Activated naive CD8-positive, alpha-beta T cell treated with anti-CD3 and anti-CD28 coated beads, Interleukin-2, amount 10 ng/mL, durations not matched to agents 7 days and 5 days (primary cell): ENCODE data around the gene IGSF3. TPM values are rescaled to one million over a fixed set of nuclear protein-coding genes. Genes with fewer than 3 reads are reported as not detected.
A peak's percentile ranks its signal among the peaks of the same experiment; 100 is the strongest.

Experiments
- ATAC-seq: fragments of 150-1000 bp; cut with Tn5 transposase; one replicate; pipeline ENCODE4 v1.10.0; 2021; ENCODE audit warnings: low read depth, moderate library complexity
- POLR2A ChIA-PET: fragments of 350-600 bp; sonication (Branson Sonifier 250); formaldehyde crosslinking; loops from one replicate; lab custom pipeline; 2021; ENCODE audit warnings: antibody characterized with exemption; lab: Charles Lee
- DNase-seq: peaks from one replicate; pipeline ENCODE4 v3.0.0; 2021
- H3K27ac Mint-ChIP-seq: one replicate; pipeline ENCODE4 v1.8.0; 2022; ENCODE audit warnings: mild to moderate bottlenecking, mixed read lengths
- H3K27me3 Mint-ChIP-seq: one replicate; pipeline ENCODE4 v1.8.0; 2022; ENCODE audit warnings: mild to moderate bottlenecking, moderate library complexity, mixed read lengths
- H3K36me3 Mint-ChIP-seq: one replicate; pipeline ENCODE4 v1.8.0; 2021; ENCODE audit warnings: mild to moderate bottlenecking, mixed read lengths
- H3K4me1 Mint-ChIP-seq: one replicate; pipeline ENCODE4 v1.8.0; 2021; ENCODE audit warnings: mixed read lengths
- H3K4me3 Mint-ChIP-seq: one replicate; pipeline ENCODE4 v1.8.0; 2022; ENCODE audit warnings: mild to moderate bottlenecking, moderate library complexity, mixed read lengths
- H3K9me3 Mint-ChIP-seq: one replicate; pipeline ENCODE4 v1.8.0; 2021; ENCODE audit warnings: mixed read lengths
- total RNA-seq, 2 experiments: library from RNA; stranded (reverse); gene quantifications; one replicate each; pipeline ENCODE4 v1.2.3, GENCODE V29; 2021

Gene IGSF3
- total RNA-seq, 2 experiments from 2014 or later: 0.06 to 0.09 TPM

DNA sequence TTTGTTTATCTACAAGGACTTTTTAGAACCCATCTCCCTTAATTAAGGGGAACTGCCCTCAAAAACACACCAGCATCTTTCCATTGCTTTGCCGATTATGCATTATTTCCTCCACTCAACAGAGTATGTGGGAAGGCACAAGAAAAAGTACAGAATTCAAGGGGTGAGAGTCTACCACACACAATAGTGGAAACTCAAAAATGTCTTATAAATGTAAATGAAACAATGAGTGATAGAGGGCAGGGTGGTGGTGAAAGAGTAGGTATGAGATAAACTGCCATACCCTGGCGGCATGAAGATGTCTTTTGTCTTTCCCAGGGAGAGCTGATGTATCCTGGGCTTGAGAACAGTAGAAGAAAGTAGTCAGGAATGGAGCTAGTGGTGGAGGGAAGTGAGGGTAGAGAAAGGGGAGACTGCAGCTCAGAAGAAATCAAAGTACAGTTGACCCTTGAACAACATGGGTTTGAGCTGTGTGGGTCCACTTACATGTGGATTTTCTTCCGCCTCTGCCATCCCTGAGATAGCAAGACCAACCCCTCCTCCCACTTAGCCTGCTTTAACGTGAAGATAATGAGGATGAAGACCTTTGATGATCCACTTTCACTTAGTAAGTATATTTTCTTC lies 121.1 kb downstream of the IGSF3 start:
- H3K27me3 Mint-ChIP-seq: no peaks in the 10 kb centered on the region
- peaks cover 51% of the 10 kb centered on the region for H3K36me3 Mint-ChIP-seq
- POLR2A ChIA-PET: interaction anchor here (0.7 kb wide), 1 partner anchor 458 kb away, joined by 3 read pairs; no protein-coding TSS in a partner anchor
- DNase-seq (no peak), ATAC-seq (no peak)
- no peak overlapping the region for H3K27ac Mint-ChIP-seq
- H3K4me3 Mint-ChIP-seq: no peak overlapping the region
- H3K4me1 Mint-ChIP-seq: peaks cover 24% of the 10 kb centered on the region
- H3K9me3 Mint-ChIP-seq: no peaks in the 10 kb centered on the region

DNA sequence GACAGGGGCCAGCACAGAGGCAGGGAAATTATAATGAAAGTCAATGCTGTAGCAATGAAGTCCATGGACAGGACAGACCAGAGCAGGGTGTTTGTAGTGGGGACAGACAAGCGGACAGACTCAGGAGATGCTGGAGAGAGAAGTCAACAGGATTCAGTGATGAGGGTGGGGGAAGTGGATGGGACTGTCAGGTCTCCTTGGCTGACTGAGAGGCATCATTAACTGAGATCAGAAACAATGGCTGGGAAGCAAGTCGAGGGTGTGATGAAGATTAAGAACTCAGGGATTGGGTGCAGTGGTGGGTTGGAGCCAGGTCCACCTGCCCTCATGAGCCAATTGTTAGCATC lies 122.2 kb downstream of the IGSF3 start:
- POLR2A ChIA-PET: no interaction called here
- Mint-ChIP-seq H3K36me3 (peaks cover 54% of the 10 kb centered on the region), H3K9me3 (no peaks in the 10 kb centered on the region), H3K4me1 (peaks cover 27% of the 10 kb centered on the region), H3K4me3 (no peak overlapping the region), H3K27me3 (no peaks in the 10 kb centered on the region), H3K27ac (peak overlapping the region; percentile 62)
- DNase-seq: no peak
- no peak for ATAC-seq

DNA sequence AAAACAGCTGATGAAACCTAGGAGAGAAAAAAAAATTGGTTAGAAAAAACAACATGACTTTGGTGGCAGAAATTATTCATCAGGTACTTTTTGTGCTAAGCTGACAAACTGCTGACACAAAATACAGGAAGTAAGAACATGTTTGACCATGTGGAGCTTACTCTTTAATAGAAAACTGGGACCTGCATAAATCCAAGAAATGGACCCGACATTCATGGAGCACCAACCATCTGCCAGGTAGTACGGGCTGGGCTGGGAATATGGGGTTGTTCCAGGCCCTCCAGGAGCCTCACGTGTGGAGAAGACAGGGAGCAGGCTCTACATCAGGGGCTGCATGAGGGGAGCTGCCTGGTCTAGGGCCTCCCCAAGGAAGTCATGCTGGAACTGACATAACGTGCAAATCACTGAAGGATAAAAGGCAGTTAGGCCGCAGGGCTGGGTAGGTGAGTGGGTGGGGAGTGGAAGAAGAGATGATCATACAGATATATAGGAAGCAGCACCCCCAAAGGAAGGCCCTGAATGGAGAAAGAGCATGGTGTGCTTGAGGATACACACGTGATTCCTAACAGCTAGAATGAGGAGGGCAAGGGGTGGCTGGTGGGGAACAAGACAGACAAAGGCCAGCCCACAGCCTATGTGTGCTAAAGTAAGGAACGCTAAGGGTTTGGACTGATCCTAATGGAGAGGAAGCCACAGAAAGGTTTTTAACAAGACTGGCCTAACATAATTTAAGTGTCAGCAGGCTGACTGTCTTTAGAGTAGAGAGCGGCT lies 122.8 kb downstream of the IGSF3 start:
- peak overlapping the region; percentile 74 for H3K27ac Mint-ChIP-seq
- peaks cover 54% of the 10 kb centered on the region for H3K36me3 Mint-ChIP-seq
- POLR2A ChIA-PET: no interaction called here
- ATAC-seq (no peak), DNase-seq (no peak)
- peak overlapping the region; percentile 11 for H3K4me3 Mint-ChIP-seq
- peaks cover 31% of the 10 kb centered on the region for H3K4me1 Mint-ChIP-seq
- H3K9me3 Mint-ChIP-seq: no peaks in the 10 kb centered on the region
- H3K27me3 Mint-ChIP-seq: no peaks in the 10 kb centered on the region

- Mint-ChIP-seq H3K27me3 (no peaks in the 10 kb centered on the region), H3K27ac (peak overlapping the region; percentile 42), H3K4me3 (peak overlapping the region; percentile 7), H3K9me3 (no peaks in the 10 kb centered on the region), H3K4me1 (peaks cover 46% of the 10 kb centered on the region), H3K36me3 (peaks cover 72% of the 10 kb centered on the region)
- ATAC-seq (peak; percentile 27), DNase-seq (no peak)
- POLR2A ChIA-PET: no interaction called here
Measured at GRCh38 chr1:116540088-116540487, 127.4 kb downstream of the IGSF3 start.

DNA sequence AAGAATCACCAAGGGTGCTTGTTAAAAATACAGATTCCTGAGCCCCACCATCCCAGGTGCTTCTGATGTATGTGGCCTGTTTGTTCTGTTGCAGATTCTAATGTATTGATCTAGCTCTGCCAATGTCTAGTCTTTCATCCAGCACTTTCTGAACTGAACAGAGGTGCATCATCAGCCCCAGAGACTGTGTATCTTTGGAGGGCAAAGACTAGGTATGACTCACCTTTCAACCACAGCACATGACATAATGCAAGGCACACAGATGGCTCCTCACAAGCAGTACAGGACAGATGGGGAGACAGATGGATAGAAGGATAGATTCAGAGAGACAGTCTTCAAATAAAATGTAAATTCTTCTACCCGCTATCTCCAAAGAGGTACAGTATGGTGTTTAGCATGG lies 129.0 kb downstream of the IGSF3 start:
- Mint-ChIP-seq H3K27me3 (no peaks in the 10 kb centered on the region), H3K9me3 (peaks cover 3% of the 10 kb centered on the region), H3K36me3 (peaks cover 71% of the 10 kb centered on the region), H3K4me3 (peak overlapping the region; percentile 7), H3K4me1 (peaks cover 38% of the 10 kb centered on the region), H3K27ac (peak overlapping the region; percentile 46)
- ATAC-seq: peak; percentile 97
- no peak for DNase-seq
- POLR2A ChIA-PET: no interaction called here

GRCh38 chr1:116537898-116538297 lies 129.6 kb downstream of the IGSF3 start:
- no peak for DNase-seq
- Mint-ChIP-seq H3K36me3 (peaks cover 70% of the 10 kb centered on the region), H3K9me3 (peaks cover 3% of the 10 kb centered on the region), H3K4me3 (no peak overlapping the region), H3K4me1 (peaks cover 39% of the 10 kb centered on the region), H3K27me3 (no peaks in the 10 kb centered on the region), H3K27ac (no peak overlapping the region)
- ATAC-seq: no peak
- POLR2A ChIA-PET: no interaction called here

DNA sequence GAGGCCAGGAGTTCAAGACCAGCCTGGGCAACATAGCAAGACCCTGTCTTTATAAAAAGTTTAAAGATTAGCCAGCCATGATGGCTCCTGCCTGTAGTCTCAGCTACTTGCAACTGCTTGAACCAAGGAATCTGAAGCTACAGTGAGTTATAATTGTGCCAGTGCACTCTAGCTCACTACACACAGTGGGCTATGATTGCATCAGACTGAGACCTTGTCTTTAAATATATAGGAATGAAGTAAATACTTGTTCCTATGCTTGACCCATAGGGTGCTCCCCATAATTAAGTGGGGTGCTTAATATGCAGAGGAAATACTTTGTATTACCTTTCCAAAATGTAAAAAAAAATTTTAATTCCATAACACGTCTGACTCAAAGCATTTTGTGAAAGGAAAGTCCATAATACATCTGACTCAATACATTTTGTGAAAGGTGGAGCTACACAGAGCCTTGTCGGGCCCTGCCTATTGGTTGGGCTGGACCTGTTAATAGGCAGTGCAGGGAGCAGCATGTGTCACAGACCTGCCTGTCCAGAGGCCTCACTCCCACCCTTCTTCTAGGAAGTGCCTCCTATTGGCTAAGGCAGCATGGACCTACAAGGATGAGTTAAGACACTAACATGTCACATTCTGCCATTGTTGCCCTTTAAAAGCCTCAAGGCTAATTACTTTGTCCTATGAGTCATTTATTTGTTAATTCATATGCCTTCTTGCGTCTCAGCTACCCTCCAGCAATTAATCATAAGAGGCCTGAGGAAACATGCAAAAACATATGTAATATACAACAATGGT lies 130.3 kb downstream of the IGSF3 start:
- ATAC-seq: no peak
- H3K27ac Mint-ChIP-seq: no peak overlapping the region
- H3K36me3 Mint-ChIP-seq: peaks cover 65% of the 10 kb centered on the region
- DNase-seq: no peak
- H3K9me3 Mint-ChIP-seq: peaks cover 3% of the 10 kb centered on the region
- POLR2A ChIA-PET: no interaction called here
- no peaks in the 10 kb centered on the region for H3K27me3 Mint-ChIP-seq
- H3K4me1 Mint-ChIP-seq: peaks cover 41% of the 10 kb centered on the region
- no peak overlapping the region for H3K4me3 Mint-ChIP-seq

GRCh38 chr1:116534014-116534739 lies 133.4 kb downstream of the IGSF3 start:
- H3K36me3 Mint-ChIP-seq: peaks cover 60% of the 10 kb centered on the region
- H3K9me3 Mint-ChIP-seq: peaks cover 3% of the 10 kb centered on the region
- no peak overlapping the region for H3K27ac Mint-ChIP-seq
- no peak for DNase-seq
- no peaks in the 10 kb centered on the region for H3K27me3 Mint-ChIP-seq
- no peak overlapping the region for H3K4me3 Mint-ChIP-seq
- POLR2A ChIA-PET: no interaction called here
- no peak for ATAC-seq
- H3K4me1 Mint-ChIP-seq: peaks cover 22% of the 10 kb centered on the region

GRCh38 chr1:116533429-116533820 lies 134.1 kb downstream of the IGSF3 start:
- Mint-ChIP-seq H3K27me3 (no peaks in the 10 kb centered on the region), H3K4me1 (peaks cover 15% of the 10 kb centered on the region), H3K36me3 (peaks cover 60% of the 10 kb centered on the region), H3K27ac (no peak overlapping the region), H3K4me3 (no peak overlapping the region), H3K9me3 (peaks cover 3% of the 10 kb centered on the region)
- DNase-seq (no peak), ATAC-seq (no peak)
- POLR2A ChIA-PET: no interaction called here

DNA sequence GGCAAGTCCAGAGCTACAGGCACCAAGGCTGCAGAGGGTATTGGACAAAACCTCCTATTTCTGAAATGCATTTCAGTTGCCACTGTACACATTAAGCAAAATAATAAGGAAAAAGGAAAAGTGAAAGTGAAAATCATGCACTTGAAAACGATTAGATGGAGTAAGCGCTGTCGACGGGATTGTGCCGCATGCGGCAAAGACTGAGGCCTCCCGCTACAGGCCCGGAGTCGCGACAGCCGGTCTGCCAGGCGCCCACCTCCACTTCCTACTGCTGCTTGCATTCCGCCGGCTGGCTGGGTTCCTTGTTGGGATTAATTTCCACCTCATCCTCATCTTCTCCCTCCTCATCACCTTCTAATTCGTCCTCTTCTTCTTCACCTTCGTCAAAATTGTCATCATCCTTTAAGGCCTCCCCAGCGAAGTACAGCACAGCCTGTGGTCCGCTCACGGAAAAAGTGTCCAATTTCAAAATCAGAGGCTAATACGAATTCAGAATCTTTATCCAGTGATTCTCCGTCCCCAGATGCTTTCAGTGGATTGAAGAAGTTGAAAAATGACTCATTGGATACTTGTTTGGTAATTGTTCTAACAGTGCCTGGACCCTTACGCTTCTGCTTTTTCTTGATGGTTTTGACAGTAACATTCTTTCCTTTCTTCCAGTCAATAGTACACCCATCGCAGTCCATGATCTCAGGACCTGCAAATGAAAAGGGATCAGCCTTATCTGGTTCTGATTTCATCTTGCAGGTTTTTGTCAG lies 134.7 kb downstream of the IGSF3 start:
- DNase-seq (no peak), ATAC-seq (no peak)
- Mint-ChIP-seq H3K9me3 (peaks cover 7% of the 10 kb centered on the region), H3K36me3 (peaks cover 62% of the 10 kb centered on the region), H3K4me1 (peaks cover 10% of the 10 kb centered on the region), H3K27ac (no peak overlapping the region), H3K4me3 (no peak overlapping the region), H3K27me3 (no peaks in the 10 kb centered on the region)
- POLR2A ChIA-PET: no interaction called here

GRCh38 chr1:116531917-116532316 lies 135.6 kb downstream of the IGSF3 start:
- H3K36me3 Mint-ChIP-seq: peaks cover 71% of the 10 kb centered on the region
- H3K27me3 Mint-ChIP-seq: no peaks in the 10 kb centered on the region
- H3K27ac Mint-ChIP-seq: no peak overlapping the region
- peaks cover 7% of the 10 kb centered on the region for H3K4me1 Mint-ChIP-seq
- H3K4me3 Mint-ChIP-seq: no peak overlapping the region
- DNase-seq: no peak
- POLR2A ChIA-PET: no interaction called here
- H3K9me3 Mint-ChIP-seq: peaks cover 10% of the 10 kb centered on the region
- ATAC-seq: no peak

DNA sequence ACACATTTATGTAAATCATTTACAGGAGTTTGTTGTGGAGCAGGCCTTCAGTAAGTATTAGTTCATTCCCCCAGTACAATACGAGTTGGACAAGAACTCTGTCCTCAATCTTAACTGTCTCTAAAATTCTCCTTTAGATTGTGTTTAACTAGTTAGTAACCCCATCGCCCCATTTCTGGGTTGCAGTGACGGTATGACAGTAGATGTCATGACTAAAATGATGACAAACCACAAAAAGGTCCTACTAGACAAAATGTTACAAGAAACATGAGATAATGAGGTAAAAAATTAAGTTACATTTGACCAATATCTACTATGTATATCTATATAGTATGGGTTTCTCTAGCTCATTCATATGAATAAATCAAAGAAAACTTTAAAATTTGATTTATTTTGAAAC lies 137.9 kb downstream of the IGSF3 start:
- DNase-seq: no peak
- H3K27me3 Mint-ChIP-seq: no peaks in the 10 kb centered on the region
- peaks cover 6% of the 10 kb centered on the region for H3K4me1 Mint-ChIP-seq
- peaks cover 70% of the 10 kb centered on the region for H3K36me3 Mint-ChIP-seq
- no peak overlapping the region for H3K4me3 Mint-ChIP-seq
- no peak overlapping the region for H3K27ac Mint-ChIP-seq
- H3K9me3 Mint-ChIP-seq: peaks cover 17% of the 10 kb centered on the region
- ATAC-seq: no peak
- POLR2A ChIA-PET: no interaction called here
